Stimulated activated naive CD8-positive, alpha-beta T cell treated with anti-CD3 and anti-CD28 coated beads, Interleukin-15, Interleukin-2, amounts not matched to agents 100 U/mL and 50 U/mL, for 24 hours (primary cell): ENCODE results near the gene FRMPD1.
A peak's percentile ranks its signal among the peaks of the same experiment; 100 is the strongest.

Source experiments
- ATAC-seq: fragments of 150-1000 bp; cut with Tn5 transposase; one replicate; pipeline ENCODE4 v1.10.0; 2021
- DNase-seq: peaks from one replicate; pipeline ENCODE4 v3.0.0; 2021

Gene FRMPD1

DNA sequence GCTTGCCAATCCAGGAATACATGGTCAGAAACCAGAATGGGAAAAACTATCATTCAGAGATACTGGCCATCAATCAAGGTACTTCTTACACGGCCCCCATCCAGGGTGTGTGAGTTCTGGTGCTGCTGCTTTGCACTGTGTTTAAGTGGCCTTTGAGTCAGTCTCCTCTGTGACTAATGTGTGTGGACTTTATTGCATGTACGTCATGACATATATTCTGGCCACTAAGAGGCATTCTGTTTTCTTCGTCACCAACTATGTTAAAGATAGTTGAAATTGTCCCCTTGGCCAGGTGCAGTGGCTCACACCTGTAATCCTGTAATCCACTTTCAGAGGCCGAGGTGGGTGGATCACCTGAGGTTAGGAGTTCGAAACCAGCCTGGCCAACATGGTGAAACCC is 125.6 kb downstream of the FRMPD1 start:
- no peak for ATAC-seq
- no peak for DNase-seq

GRCh38 chr9:37778534-37778933 is 127.8 kb downstream of the FRMPD1 start:
- DNase-seq (no peak), ATAC-seq (no peak)

- DNase-seq (no peak), ATAC-seq (no peak)
Observed at GRCh38 chr9:37784291-37784615, 133.5 kb downstream of the FRMPD1 start.

DNA sequence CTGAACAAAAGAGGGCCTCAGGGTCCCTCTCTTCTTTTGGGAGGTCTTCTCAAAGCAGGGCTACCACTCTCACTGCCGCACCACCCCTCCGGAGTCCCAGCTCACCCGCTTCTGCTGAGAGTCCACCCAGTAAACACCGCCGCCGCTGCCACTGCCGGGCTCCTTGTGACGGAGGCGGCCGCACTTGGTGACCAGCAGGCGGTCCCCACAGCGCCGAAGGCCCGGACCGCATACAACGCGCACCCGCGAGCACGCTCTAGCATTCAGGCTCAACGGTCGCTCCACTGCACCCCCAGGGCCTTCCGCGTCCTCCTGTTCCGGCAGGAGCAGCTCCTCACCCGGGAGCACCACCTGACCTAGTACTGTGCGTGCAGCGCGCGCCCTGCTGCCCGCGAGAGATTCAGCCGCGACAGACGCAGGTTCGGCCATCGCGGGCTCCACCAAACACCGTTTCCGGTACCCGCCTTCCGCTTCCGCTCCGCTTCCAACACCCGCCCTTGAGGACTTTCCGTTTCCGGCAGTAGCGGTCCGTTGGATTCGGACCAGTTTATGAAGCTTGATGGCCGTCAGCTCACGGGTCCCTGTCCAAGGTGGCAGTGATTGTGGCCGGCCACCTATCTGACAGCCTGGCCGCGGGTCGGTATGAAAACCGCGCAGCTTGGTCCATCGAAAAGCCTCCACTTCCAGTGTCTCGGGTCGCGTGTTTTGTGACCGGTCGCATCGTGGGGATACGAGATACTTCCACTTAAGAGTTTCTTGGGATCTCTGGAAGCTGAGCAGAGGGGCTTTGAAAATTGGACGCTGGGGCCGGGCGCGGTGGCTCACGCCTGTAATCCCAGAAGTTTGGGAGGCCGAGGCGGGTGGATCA is 134.1 kb downstream of the FRMPD1 start, which contains the start of gene EXOSC3:
TSS of gene EXOSC3 (minus strand) at position 449 of the 868 bp plus-strand sequence. CDS start at position 429, 20 bp downstream.
- ATAC-seq (peak; percentile 93), DNase-seq (peak; percentile 90)

DNA sequence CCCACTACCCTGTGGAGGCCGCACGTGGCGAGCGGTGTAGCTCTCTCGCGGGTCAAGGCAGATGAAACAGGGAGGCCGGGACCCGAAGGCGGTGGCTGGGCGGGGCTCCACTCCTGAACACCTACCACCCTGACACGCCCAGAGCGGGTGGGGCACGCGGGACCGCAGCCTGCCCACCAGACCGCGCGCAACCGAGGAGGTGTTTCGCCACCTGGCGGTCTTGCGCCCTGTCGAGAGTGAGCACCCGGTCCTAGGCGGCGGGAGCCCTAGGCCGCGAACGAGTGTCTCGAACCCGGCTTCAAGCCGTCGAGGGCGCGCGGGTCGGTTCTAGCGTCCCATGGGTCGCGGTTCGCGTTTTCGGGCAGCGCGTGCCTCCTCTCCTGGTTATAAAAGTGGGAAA is 136.3 kb downstream of the FRMPD1 start:
- no peak for DNase-seq
- ATAC-seq, result no peak

DNA sequence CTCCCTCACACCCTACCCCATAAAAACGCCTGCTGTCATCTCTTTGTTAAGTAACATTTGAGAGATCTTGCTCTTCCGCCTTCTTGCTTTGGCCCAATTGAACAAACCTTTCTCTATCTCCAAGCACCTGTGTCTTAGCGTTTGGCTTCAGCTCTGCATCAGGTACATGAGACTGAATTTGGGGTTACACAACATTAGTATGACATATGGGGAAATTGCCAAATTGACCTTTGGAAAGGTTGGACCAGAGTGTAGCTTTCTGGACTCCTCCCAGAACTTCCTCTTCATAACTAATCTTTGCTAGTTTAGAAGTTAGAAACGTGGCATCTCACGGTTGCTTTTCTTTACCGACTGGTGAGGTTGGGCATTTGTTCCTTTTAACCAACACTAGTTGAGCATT is 137.6 kb downstream of the FRMPD1 start:
- no peak for DNase-seq
- no peak for ATAC-seq

GRCh38 chr9:37790096-37790495 is 139.3 kb downstream of the FRMPD1 start:
- ATAC-seq (no peak), DNase-seq (no peak)

DNA sequence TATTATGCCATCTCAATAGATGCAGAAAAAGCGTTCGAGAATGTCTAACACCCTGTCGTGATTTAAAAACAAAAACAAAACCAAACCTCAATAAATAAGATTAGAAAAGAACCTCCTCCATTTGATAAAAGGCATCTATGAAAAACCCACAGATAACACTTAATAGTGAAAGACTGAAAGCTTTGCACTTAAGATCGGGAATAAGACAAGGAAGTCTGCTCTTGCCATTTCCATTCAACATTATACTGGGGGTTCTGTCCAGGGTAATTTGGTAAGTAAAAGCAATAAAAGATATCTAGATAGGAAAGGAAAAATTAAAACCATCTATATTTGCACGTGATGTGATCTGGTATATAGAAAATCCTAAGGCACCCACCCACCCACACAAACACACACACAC is 141.4 kb downstream of the FRMPD1 start:
- no peak for DNase-seq
- ATAC-seq, result no peak

DNA sequence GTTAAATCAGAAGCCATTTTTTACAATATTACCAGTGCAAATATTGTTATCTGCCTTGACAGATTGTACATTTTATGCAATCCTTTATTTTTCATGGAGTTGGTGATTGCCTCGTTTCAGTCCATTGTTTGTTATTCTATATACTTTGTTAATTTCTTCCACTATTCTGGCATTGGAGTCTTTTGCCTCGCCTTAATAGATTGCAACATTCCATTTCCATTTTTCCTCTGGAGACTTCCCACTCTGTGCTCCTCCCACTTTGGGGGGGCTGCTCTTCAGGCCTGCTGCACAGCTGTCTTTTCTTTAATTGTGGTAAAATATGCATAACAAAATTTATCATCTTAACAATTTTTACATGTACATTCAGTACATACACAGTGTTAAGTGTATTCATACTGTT is 145.5 kb downstream of the FRMPD1 start:
- ATAC-seq (no peak), DNase-seq (no peak)
